Hindlimb muscle (tissue), 1 donor: ENCODE measurements around the gene C16orf46. TPM values are rescaled to one million over a fixed set of nuclear protein-coding genes. Genes with fewer than 3 reads are reported as not detected.

Experiments used
- DNase-seq: peaks from one replicate; pipeline ENCODE4 v3.0.0-alpha.2; 2013
- polyA plus RNA-seq: library from polyadenylated mRNA; unstranded; fragments of 120-200 nt; gene quantifications from one replicate; pipeline ENCODE4 v1.2.1, GENCODE V29; 2013; ENCODE audit not compliant: insufficient read length

The C16orf46 gene
- polyA plus RNA-seq, 1 donor = 0.56 TPM

GRCh38 chr16:81012974-81013373 lies 64.1 kb downstream of the C16orf46 start:
- no peak for DNase-seq

Other genes starting within 250 kb of the C16orf46 start
- gene CMC2, start 70.4 kb downstream of the C16orf46 start, polyA plus RNA-seq = 26.0 TPM
- 9.5 TPM for gene CENPN, start 70.0 kb downstream of the C16orf46 start, polyA plus RNA-seq
- gene ATMIN, start 41.4 kb downstream of the C16orf46 start, polyA plus RNA-seq = 28.6 TPM
- gene GCSH, start 19.2 kb upstream of the C16orf46 start, polyA plus RNA-seq = 54.0 TPM
- gene BCO1, start 161.5 kb upstream of the C16orf46 start, polyA plus RNA-seq = not detected
- 2.6 TPM for gene GAN, start 237.7 kb upstream of the C16orf46 start, polyA plus RNA-seq